ENCODE results near the gene FILIP1L. TPM values are rescaled to one million over a fixed set of nuclear protein-coding genes. Genes with fewer than 3 reads are reported as not detected.
A peak's percentile ranks its signal among the peaks of the same experiment; 100 is the strongest.
"Not testable (repeated sequence)": the region's sequence is repeated elsewhere in the genome, so short reads cannot be mapped to it uniquely, and the experiment has no call there.

FILIP1L gene
- total RNA-seq, 2 experiments from 2014 or later: not detected

DNA sequence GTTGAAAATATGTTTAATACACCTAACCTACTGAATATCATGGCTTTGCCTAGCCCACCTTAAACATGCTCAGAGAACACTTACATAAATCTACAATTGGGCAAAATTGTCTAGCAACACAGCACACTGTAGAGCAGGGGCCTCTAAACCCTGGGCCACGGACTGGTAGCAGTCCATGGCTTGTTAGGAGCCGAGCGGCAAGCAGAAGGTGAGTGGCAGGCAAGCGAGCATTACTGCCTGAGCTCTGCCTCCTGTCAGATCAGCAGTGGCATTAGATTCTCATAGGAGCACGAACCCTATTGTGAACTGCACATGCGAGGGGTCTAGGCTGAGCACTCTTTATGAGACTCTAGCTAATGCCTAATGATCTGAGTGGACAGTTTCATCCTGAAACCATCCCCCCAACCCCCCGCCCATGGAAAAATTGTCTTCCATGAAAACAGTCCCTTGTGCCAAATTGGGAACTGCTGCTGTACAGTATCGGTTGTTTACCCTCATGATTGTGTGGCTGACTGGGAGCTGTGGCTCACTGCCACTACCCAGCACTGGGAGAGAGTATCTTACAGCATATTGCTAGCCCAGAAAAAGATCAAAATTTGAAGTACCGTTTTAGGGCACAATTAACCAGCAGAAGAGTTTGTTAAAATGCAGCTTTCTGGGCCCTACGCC, 270.6 kb downstream of the FILIP1L start:
- ChIA-PET POLR2A (interaction anchor here (0.7 kb wide), 1 partner anchor 85 kb away, joined by 4 read pairs; no protein-coding TSS in a partner anchor), CTCF (ENCODE audit: unreplicated experiment) (no interaction called here)
- H3K27ac ChIP-seq (ENCODE audit: low read depth, low read length, poor library complexity, severe bottlenecking): no peak overlapping the region
- H3K36me3 ChIP-seq (ENCODE audit: insufficient read depth, low read length): no peaks in the 10 kb centered on the region
- no peak overlapping the region for H3K4me3 ChIP-seq (ENCODE audit: low read depth, low read length, poor library complexity, severe bottlenecking)
- no TSS peak for BruUV-seq (replicated peaks)
- no peaks in the 10 kb centered on the region for H3K9me2 ChIP-seq (ENCODE audit: insufficient read depth, low read length)
- no peak for DNase-seq (ENCODE audit: low spot score)
- intact Hi-C loops (cut with micrococcal nuclease; ENCODE audit: unreplicated experiment): no loop called here
- no peak overlapping the region for H2AFZ ChIP-seq (ENCODE audit: low read length)
- H3K9me3 ChIP-seq (ENCODE audit: low read length): no peaks in the 10 kb centered on the region
- H4K20me1 ChIP-seq (ENCODE audit: insufficient read depth, low read length): peaks cover 37% of the 10 kb centered on the region
- no peak overlapping the region for H3K4me2 ChIP-seq (ENCODE audit: low read length)
- no peaks in the 10 kb centered on the region for H3K4me1 ChIP-seq (ENCODE audit: insufficient read depth, low read length, poor library complexity, severe bottlenecking)
- TF ChIP-seq EZH2phosphoT487 (IDR thresholded peaks at IDR 0.05; ENCODE audit: borderline replicate concordance, low read depth, low read length): no peak
- TF ChIP-seq CTCF (conservative IDR thresholded peaks at IDR 0.05; ENCODE audit: low read length): peak; percentile 41; the same call in 1 of the 2 replicates
- H3K79me2 ChIP-seq (ENCODE audit: insufficient read depth, low read depth, low read length): 0 out of 2 replicates have a peak, but pooled peaks cover 5% of the 10 kb centered on the region

DNA sequence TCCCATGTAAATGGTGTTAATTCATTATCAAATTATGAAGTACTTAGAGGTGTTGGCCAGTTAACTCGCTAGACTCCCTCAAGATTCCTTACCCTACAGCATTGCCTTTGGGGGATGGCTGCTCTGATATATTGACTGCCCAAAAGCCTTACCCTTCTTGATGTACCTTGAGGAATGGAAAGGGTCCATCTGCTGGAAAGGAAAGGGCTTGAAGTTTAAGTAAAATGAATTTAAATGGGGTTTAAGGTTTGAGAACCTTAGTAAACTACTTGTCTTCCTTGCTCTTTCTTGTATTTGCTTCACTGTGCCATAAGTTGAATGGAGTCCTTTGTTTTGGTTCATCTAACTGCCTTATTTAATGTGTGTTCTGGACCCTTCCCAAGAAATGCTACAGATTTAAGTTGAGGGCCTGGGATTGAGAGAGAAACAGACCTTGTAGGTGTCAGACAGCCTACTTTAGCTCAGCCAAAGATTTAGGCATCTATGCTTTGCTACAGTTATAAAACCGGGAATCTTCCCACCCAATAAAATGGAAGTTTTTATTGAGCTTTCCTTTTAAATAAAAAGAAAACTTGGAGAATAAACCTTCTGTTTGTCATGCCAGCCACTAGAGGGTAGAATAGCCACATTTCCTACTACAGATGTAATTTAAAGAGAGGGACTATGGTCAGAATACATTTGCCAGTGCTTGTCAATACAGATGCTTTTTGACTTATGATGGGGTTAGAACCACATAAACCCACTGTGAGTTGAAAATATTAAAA, 271.3 kb downstream of the FILIP1L start:
- Histone ChIP-seq H3K4me1 (ENCODE audit: insufficient read depth, low read length, poor library complexity, severe bottlenecking) (no peaks in the 10 kb centered on the region), H3K27ac (ENCODE audit: low read depth, low read length, poor library complexity, severe bottlenecking) (no peak overlapping the region), H3K4me3 (ENCODE audit: low read depth, low read length, poor library complexity, severe bottlenecking) (no peak overlapping the region), H3K4me2 (ENCODE audit: low read length) (no peak overlapping the region), H3K9me3 (ENCODE audit: low read length) (no peaks in the 10 kb centered on the region), H3K9me2 (ENCODE audit: insufficient read depth, low read length) (no peaks in the 10 kb centered on the region), H4K20me1 (ENCODE audit: insufficient read depth, low read length) (peaks cover 37% of the 10 kb centered on the region), H3K79me2 (ENCODE audit: insufficient read depth, low read depth, low read length) (0 out of 2 replicates have a peak, but pooled peaks cover 5% of the 10 kb centered on the region), H3K36me3 (ENCODE audit: insufficient read depth, low read length) (no peaks in the 10 kb centered on the region), H2AFZ (ENCODE audit: low read length) (no peak overlapping the region)
- CTCF ChIA-PET (ENCODE audit: unreplicated experiment): no interaction called here
- intact Hi-C loops (cut with micrococcal nuclease; ENCODE audit: unreplicated experiment): no loop called here
- peak; percentile 10 for DNase-seq (ENCODE audit: low spot score)
- BruUV-seq (replicated peaks): no TSS peak
- POLR2A ChIA-PET: no interaction called here
- TF ChIP-seq CTCF (conservative IDR thresholded peaks at IDR 0.05; ENCODE audit: low read length) (peak; percentile 78), EZH2phosphoT487 (IDR thresholded peaks at IDR 0.05; ENCODE audit: borderline replicate concordance, low read depth, low read length) (no peak)

DNA sequence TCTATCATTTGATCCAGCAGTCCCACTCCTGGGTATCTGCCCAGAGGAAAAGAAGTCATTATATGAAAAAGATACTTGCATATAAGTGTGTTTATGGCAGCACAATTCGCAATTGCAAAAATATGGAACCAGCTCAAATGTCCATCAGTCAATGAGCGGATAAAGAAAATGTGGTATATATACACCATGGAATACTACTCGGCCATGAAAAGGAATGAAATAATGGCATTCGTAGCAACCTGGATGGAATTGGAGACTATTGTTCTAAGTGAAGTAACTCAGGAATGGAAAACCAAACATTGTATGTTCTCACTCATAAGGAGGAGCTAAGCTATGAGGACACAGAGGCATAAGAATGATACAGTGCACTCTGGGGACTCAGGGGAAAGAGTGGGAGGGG, 272.4 kb downstream of the FILIP1L start:
- H3K4me3 ChIP-seq (ENCODE audit: low read depth, low read length, poor library complexity, severe bottlenecking); H3K4me2 ChIP-seq (ENCODE audit: low read length); CTCF ChIA-PET (ENCODE audit: unreplicated experiment); H2AFZ ChIP-seq (ENCODE audit: low read length); H3K27ac ChIP-seq (ENCODE audit: low read depth, low read length, poor library complexity, severe bottlenecking); H3K79me2 ChIP-seq (ENCODE audit: insufficient read depth, low read depth, low read length); H3K9me3 ChIP-seq (ENCODE audit: low read length); H3K36me3 ChIP-seq (ENCODE audit: insufficient read depth, low read length); H3K4me1 ChIP-seq (ENCODE audit: insufficient read depth, low read length, poor library complexity, severe bottlenecking); DNase-seq (ENCODE audit: low spot score); H3K9me2 ChIP-seq (ENCODE audit: insufficient read depth, low read length); BruUV-seq (replicated peaks); intact Hi-C loops (cut with micrococcal nuclease; ENCODE audit: unreplicated experiment): not testable (repeated sequence)
- peaks cover 47% of the 10 kb centered on the region for H4K20me1 ChIP-seq (ENCODE audit: insufficient read depth, low read length)
- POLR2A ChIA-PET: interaction anchor here (0.7 to 1.4 kb wide), 2 partner anchors 471 to 549 kb away, joined by 3 to 4 read pairs; no protein-coding TSS in a partner anchor
